Measurements from ENCODE around the gene C11orf24. TPM values are rescaled to one million over a fixed set of nuclear protein-coding genes. Genes with fewer than 3 reads are reported as not detected.

The C11orf24 gene
- total RNA-seq, 1 donor from 2014 or later = 54.2 TPM

- Mint-ChIP-seq H3K27ac (ENCODE audit: unreplicated experiment) (no peak overlapping the region), H3K4me1 (peaks cover 27% of the 10 kb centered on the region), H3K4me3 (peak overlapping the region; percentile 79), H3K27me3 (ENCODE audit: low read depth) (no peaks in the 10 kb centered on the region), H3K36me3 (ENCODE audit: low read depth) (no peaks in the 10 kb centered on the region), H3K9me3 (no peaks in the 10 kb centered on the region)
- no peak for DNase-seq (ENCODE audit: low read depth, low spot score)
- no peak for TF ChIP-seq CTCF (conservative IDR thresholded peaks at IDR 0.05)
Observed at GRCh38 chr11:68309621-68310185, 37.9 kb upstream of the C11orf24 start.

- H3K9me3 Mint-ChIP-seq = peaks cover 4% of the 10 kb centered on the region
- no peaks in the 10 kb centered on the region for H3K27me3 Mint-ChIP-seq (ENCODE audit: low read depth)
- H3K4me1 Mint-ChIP-seq = peaks cover 13% of the 10 kb centered on the region
- H3K36me3 Mint-ChIP-seq (ENCODE audit: low read depth) = no peaks in the 10 kb centered on the region
- DNase-seq (ENCODE audit: low read depth, low spot score) = no peak
- no peak overlapping the region for H3K27ac Mint-ChIP-seq (ENCODE audit: unreplicated experiment)
- H3K4me3 Mint-ChIP-seq = no peak overlapping the region
- no peak for TF ChIP-seq CTCF (conservative IDR thresholded peaks at IDR 0.05)
Observed at GRCh38 chr11:68308068-68308467, 36.3 kb upstream of the C11orf24 start.

- Mint-ChIP-seq H3K27me3 (ENCODE audit: low read depth) (no peaks in the 10 kb centered on the region), H3K4me3 (peak overlapping the region; percentile 32), H3K9me3 (peaks cover 4% of the 10 kb centered on the region), H3K36me3 (ENCODE audit: low read depth) (no peaks in the 10 kb centered on the region), H3K27ac (ENCODE audit: unreplicated experiment) (no peak overlapping the region), H3K4me1 (peaks cover 13% of the 10 kb centered on the region)
- TF ChIP-seq CTCF (conservative IDR thresholded peaks at IDR 0.05) = no peak
- no peak for DNase-seq (ENCODE audit: low read depth, low spot score)
Observed at GRCh38 chr11:68306636-68307035, 34.9 kb upstream of the C11orf24 start.

- Mint-ChIP-seq H3K27me3 (ENCODE audit: low read depth) (no peaks in the 10 kb centered on the region), H3K4me3 (no peak overlapping the region), H3K36me3 (ENCODE audit: low read depth) (no peaks in the 10 kb centered on the region), H3K4me1 (no peaks in the 10 kb centered on the region), H3K9me3 (peaks cover 4% of the 10 kb centered on the region), H3K27ac (ENCODE audit: unreplicated experiment) (no peak overlapping the region)
- no peak for DNase-seq (ENCODE audit: low read depth, low spot score)
- TF ChIP-seq CTCF (conservative IDR thresholded peaks at IDR 0.05) = no peak
Observed at GRCh38 chr11:68303982-68304780, 32.4 kb upstream of the C11orf24 start.

- TF ChIP-seq CTCF (conservative IDR thresholded peaks at IDR 0.05) = no peak
- Mint-ChIP-seq H3K27me3 (ENCODE audit: low read depth) (no peaks in the 10 kb centered on the region), H3K4me3 (no peak overlapping the region), H3K4me1 (no peaks in the 10 kb centered on the region), H3K36me3 (ENCODE audit: low read depth) (no peaks in the 10 kb centered on the region), H3K27ac (ENCODE audit: unreplicated experiment) (no peak overlapping the region), H3K9me3 (peaks cover 4% of the 10 kb centered on the region)
- DNase-seq (ENCODE audit: low read depth, low spot score) = no peak
Observed at GRCh38 chr11:68303083-68303482, 31.3 kb upstream of the C11orf24 start.
